HepG2 (cell line): ENCODE results near the gene VPREB1. TPM values are rescaled to one million over a fixed set of nuclear protein-coding genes. Genes with fewer than 3 reads are reported as not detected.
"Not testable (repeated sequence)": the region's sequence is repeated elsewhere in the genome, so short reads cannot be mapped to it uniquely, and the experiment has no call there.

Experiments used
- ATAC-seq: fragments of 200-7000 bp; cut with Tn5 transposase; 3 replicates; pipeline ENCODE4 v1.9.1; 2020; ENCODE audit warnings: mild to moderate bottlenecking, moderate library complexity
- BruUV-seq: library from RNA; stranded (reverse); fragments of 400-500 nt; replicated peaks from 2 replicates; lab custom pipeline; 2021; lab: Mats Ljungman, UMichigan
- CTCF ChIA-PET: fragments of 300-600 bp; formaldehyde crosslinking; extraction: SDS; loops from one replicate; lab custom pipeline; 2021; ENCODE audit warnings: low total read pairs, inconsistent platforms, low intra/inter-chr PET ratio; lab: Yijun Ruan, JAX
- POLR2A ChIA-PET: fragments of 350-600 bp; sonication (Branson Sonifier 250); formaldehyde crosslinking; loops from one replicate; lab custom pipeline; 2020; ENCODE audit warnings: antibody characterized with exemption, inconsistent platforms; lab: Yijun Ruan, JAX
- DNase-seq: peaks from one replicate; pipeline ENCODE4 v3.0.0-alpha.2; 2015; ENCODE audit warnings: low spot score
- FAIRE-seq: peaks from 3 replicates; lab custom pipeline; 2011; peaks lifted over from hg19 to GRCh38; lab: Jason Lieb, UNC
- H2AFZ ChIP-seq: one replicate; pipeline ENCODE4 v1.6.1; 2011; ENCODE audit warnings: low read length, inconsistent platforms
- H3K27ac ChIP-seq: fragments of 300-600 bp; 3 replicates; pipeline ENCODE4 v1.8.0; 2011; ENCODE audit warnings: mixed run types, mild to moderate bottlenecking, mixed read lengths, low read length, inconsistent platforms; ENCODE audit not compliant: insufficient read depth; ENCODE audit errors: extremely low read length
- H3K27me3 ChIP-seq, 2 experiments: fragments of 200-600 bp in 1 of 2; 2 replicates in 1 of 2; 3 replicates in 1 of 2; pipeline versions ENCODE4 v1.6.0 to v1.8.0; 2011; ENCODE audit warnings: low read length in 2 of 2, mild to moderate bottlenecking in 2 of 2, moderate library complexity in 2 of 2, inconsistent platforms in 1 of 2; ENCODE audit not compliant: insufficient read depth in 2 of 2, control insufficient read depth in 1 of 2
- H3K36me3 ChIP-seq, 2 experiments: fragments of 200-600 bp in 1 of 2; replicated peaks in 1 of 2; 2 replicates in 1 of 2; 3 replicates in 1 of 2; pipeline versions ENCODE4 v1.5.1 to v1.8.0; 2011; ENCODE audit warnings: low read length in 2 of 2, inconsistent platforms in 1 of 2; ENCODE audit not compliant: insufficient read depth in 2 of 2, control insufficient read depth in 1 of 2
- H3K4me1 ChIP-seq: 2 replicates; pipeline ENCODE4 v1.5.1; 2012; ENCODE audit warnings: low read length, inconsistent platforms; ENCODE audit not compliant: insufficient read depth
- H3K4me2 ChIP-seq: 2 replicates; pipeline ENCODE4 v1.6.0; 2011; ENCODE audit warnings: low read depth, low read length, inconsistent platforms
- H3K4me3 ChIP-seq, 3 experiments: fragments of 200-600 bp in 1 of 3; sonication (generic), shearing (Covaris generic) in 1 of 3; replicated peaks in 1 of 3; 2 replicates each; pipeline ENCODE4 v1.5.1; 2011 to 2016; ENCODE audit warnings: low read length in 3 of 3, inconsistent platforms in 2 of 3, low read depth in 2 of 3, mild to moderate bottlenecking in 2 of 3, control low read depth in 1 of 3, mixed read lengths in 1 of 3; ENCODE audit not compliant: insufficient read depth in 1 of 3
- H3K79me2 ChIP-seq: one replicate; pipeline ENCODE4 v1.6.1; 2011; ENCODE audit warnings: low read length, inconsistent platforms; ENCODE audit not compliant: insufficient read depth
- H3K9ac ChIP-seq: 2 replicates; pipeline ENCODE4 v1.6.0; 2011; ENCODE audit warnings: mild to moderate bottlenecking, low read depth, low read length, inconsistent platforms; ENCODE audit not compliant: insufficient read depth
- H3K9me3 ChIP-seq: 2 replicates; pipeline ENCODE4 v1.5.1; 2012; ENCODE audit warnings: mild to moderate bottlenecking, low read length
- H4K20me1 ChIP-seq: 2 replicates; pipeline ENCODE4 v1.6.0; 2011; ENCODE audit warnings: inconsistent platforms, mild to moderate bottlenecking, low read length, moderate library complexity; ENCODE audit not compliant: insufficient read depth
- WGBS: methylation state at CpG from one replicate; pipeline ENCODE4 v1.1.6; 2017; ENCODE audit warnings: low lambda C conversion rate; 5-methylcytosine and 5-hydroxymethylcytosine counted together
- in situ Hi-C: cut with HindIII; loops from 2 replicates; pipeline ENCODE4 v1.10.0; 2017; ENCODE audit warnings: low pct_unique_long_range_greater_than_20kb; ENCODE audit not compliant: extremely low pct_ligation_motif_present
- intact Hi-C: fragments of 100-400 bp; cut with micrococcal nuclease; formaldehyde crosslinking; loops from one replicate; pipeline ENCODE4 v1.10.0; 2022; ENCODE audit not compliant: unreplicated experiment
- polyA plus RNA-seq, 8 experiments: library from polyadenylated mRNA; depleted of rRNA in 3 of 8; stranded (reverse) in 7 of 8; unstranded in 1 of 8; fragments of >200 nt; fragmentation: Illumina TruSeq in 4 of 8; extraction: Trizol in 4 of 8; gene quantifications; 2 replicates each; pipeline versions ENCODE4 v1.2.1 to v1.2.3, GENCODE V29; 2011 to 2016; ENCODE audit warnings: low read depth in 4 of 8, missing spikeins in 1 of 8, mixed read lengths in 1 of 8; ENCODE audit not compliant: insufficient read depth in 1 of 8
- total RNA-seq, 5 experiments: library from RNA; depleted of rRNA; stranded (reverse); fragments of >200 nt; fragmentation: Illumina TruSeq; extraction: Trizol; gene quantifications; 2 replicates each; pipeline ENCODE4 v1.2.3, GENCODE V29; 2016; ENCODE audit warnings: low read depth in 1 of 5

The VPREB1 gene
- total and polyA plus RNA-seq, 2 of the 13 experiments (the other 11 are each of a cell fraction or from before 2014, with no cell fraction given), result not detected

DNA sequence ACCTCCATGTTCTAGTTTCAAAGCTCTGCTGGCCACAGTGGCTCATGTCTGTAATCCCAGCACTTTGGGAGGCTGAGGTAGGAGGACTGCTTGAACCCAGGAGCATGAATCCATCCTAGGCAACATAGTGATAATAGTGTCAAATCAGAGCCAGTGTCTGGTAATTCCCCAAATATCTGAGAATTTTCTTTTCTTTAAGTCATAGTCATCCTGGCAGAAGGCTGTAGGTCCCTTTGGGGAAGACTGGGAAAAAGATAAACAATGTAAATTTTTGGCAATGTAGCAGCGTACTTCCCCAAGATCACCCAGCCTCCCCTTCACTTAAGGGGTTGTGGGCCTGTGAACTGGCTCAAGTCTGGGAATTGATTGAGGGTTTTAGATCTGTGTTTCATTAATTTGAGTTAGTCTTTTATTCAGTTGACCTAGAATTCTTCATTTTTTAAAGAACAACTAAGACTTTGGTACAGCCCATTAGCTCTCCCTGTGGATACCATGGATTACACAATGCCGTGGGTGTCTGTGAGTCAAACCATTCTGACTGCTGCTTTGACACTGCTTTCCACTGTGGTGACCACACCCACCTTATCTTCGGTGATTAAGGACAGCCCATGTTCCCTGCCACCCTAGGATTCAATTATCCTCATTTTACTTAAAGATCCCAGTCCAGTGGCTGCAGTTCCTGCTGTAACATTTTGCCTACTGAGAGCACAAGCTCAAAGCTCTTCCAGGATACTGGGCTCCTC is 17.9 kb downstream of the VPREB1 start:
- CTCF ChIA-PET, H3K27ac ChIP-seq, H2AFZ ChIP-seq, BruUV-seq, DNase-seq, H3K4me3 ChIP-seq, H3K9ac ChIP-seq, intact Hi-C loops, H3K36me3 ChIP-seq, ATAC-seq, POLR2A ChIA-PET, H3K9me3 ChIP-seq, in situ Hi-C loops, H3K79me2 ChIP-seq, H3K27me3 ChIP-seq, H4K20me1 ChIP-seq, H3K4me1 ChIP-seq, H3K4me2 ChIP-seq, FAIRE-seq: not testable (repeated sequence)
- 40% methylated on average over 3 of the region's 3 CpGs for WGBS

DNA sequence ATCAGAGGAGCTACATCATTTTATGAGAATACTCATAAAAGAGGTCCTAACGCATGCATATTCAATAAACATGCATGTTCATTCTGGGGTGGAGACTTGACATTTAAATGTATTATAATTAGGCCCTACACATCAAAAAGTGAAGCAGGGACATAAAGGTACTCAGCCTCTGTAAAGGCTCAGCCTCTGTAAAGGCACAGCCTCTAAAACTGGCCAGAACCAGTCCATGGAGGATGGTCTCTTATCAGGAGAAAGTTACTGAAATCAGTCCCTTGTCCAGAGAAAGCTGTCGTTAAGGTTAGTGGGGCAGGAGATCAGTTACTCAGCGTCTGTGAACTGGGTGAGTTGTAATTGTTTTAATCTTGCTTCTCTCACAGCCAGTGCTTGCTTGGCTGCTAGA is 19.2 kb downstream of the VPREB1 start:
- in situ Hi-C loops, intact Hi-C loops, ATAC-seq, CTCF ChIA-PET, POLR2A ChIA-PET, BruUV-seq, H4K20me1 ChIP-seq, H3K9me3 ChIP-seq, DNase-seq, H3K4me2 ChIP-seq, FAIRE-seq, H3K4me3 ChIP-seq, H3K9ac ChIP-seq, H3K4me1 ChIP-seq, H3K27ac ChIP-seq, H3K27me3 ChIP-seq, H3K36me3 ChIP-seq, H3K79me2 ChIP-seq, H2AFZ ChIP-seq: not testable (repeated sequence)
- 89% methylated on average over 3 of the region's 3 CpGs for WGBS
